ENCODE results near the gene GPBAR1. TPM values are rescaled to one million over a fixed set of nuclear protein-coding genes. Genes with fewer than 3 reads are reported as not detected.
"Not testable (repeated sequence)": the region's sequence is repeated elsewhere in the genome, so short reads cannot be mapped to it uniquely, and the experiment has no call there.

The GPBAR1 gene
- total RNA-seq, 1 experiment from 2014 or later = 0.12 TPM

DNA sequence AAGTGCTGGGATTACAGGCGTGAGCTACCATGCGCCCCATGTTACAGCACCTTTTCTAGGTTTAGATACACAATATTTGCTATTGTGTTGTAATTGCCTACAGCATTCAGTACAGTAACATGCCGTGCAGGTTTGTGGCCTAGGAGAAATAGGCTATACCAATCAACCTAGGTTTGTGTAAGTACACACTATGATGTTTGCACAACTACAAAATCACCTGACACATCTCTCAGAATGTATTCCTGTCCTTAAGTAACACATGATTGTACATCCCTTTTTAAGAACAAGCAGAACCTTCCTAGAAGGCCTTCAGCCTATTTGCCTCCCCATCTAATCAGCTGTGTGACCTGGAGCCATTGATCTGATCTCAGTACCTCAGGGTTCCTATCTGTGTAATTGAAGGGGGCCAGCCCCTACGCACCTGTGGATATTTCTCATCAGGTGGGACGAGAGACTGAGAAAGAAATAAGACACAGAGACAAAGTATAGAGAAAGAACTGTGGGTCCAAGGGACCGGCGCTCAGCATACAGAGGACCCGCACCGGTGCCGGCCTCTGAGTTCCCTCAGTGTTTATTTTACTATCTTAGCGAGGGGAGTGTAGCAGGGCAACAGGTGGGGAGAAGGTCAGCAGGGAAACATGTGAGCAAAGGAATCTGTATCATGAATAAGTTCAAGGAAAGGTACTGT, 50.2 kb downstream of the GPBAR1 start:
- DNase-seq (ENCODE audit: low read depth) = no peak

DNA sequence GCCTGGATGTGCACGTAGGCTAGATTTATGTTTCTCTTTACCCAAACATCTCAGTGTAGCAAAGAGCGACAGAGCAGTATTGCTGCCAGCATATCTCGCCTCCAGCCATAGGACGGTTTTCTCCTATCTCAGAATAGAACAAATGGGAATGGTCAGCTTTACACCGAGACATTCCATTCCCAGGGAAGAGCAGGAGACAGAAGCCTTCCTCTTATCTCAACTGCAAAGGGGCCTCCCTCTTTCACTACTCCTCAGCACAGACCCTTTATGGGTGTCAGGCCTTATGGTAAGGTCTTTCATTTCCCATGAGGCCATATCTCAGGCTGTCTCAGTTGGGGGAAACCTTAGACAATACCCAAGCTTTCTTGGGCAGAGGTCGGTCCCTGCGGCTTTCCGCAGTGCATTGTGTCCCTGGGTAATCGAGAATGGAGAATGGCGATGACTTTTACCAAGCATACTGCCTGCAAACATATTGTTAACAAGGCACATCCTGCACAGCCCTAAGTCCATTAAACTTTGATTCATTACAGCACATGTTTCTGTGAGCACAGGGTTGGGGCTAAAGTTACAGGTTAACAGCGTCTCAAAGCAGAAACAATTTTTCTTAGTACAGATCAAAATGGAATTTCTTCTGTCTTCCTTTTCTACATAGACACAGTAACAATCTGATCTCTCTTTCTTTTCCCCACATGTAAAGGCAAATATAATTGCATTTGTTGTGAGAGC, 50.9 kb downstream of the GPBAR1 start:
- not testable (repeated sequence) for DNase-seq (ENCODE audit: low read depth)

DNA sequence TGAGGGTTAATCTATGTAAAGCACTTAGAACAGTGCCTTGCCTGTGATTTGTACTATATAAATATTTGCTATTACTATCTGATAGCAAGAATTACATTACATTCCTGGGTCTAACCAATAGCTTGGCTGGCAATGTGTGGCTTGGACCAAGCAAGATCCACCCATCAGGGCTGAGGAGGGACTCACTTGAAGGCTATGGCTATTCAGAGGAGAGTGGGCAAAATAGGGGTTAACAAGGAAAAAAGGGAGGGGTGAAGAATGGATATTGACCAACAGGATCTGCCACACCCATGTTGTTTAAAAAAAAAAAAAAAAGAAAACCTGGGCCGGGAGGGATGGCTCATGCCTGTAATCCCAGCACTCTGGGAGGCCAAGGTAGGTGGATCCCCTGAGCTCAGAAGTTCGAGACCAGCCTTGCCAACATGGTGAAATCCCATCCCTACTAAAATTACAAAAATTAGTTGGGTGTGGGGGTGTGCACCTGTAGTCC, 51.5 kb downstream of the GPBAR1 start:
- no peak for DNase-seq (ENCODE audit: low read depth)

DNA sequence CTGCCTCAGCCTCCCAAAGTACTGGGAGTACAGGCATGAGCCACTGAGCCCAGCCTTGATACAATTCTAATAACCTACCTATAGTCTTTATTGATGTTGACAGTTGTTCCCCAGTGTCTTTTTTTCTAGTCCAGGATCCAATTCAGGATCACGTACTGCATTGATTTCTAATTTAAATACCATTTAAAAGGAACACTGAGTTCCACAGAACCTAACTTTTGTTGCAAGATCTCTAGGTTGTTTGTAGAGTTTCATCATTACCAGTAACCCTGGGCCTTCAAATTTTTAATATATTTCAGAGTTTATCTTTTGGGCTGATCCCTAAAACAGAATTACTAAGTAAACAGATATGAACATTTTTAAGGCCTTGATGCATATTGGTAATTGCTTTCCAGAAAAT, 52.5 kb downstream of the GPBAR1 start:
- no peak for DNase-seq (ENCODE audit: low read depth)

Other genes starting within 250 kb of the GPBAR1 start
- gene RUFY4, start 191.8 kb upstream of the GPBAR1 start, total RNA-seq (2014; rRNA removed; shearing (Covaris generic)) = not detected in 2 replicates
- not detected in 2 replicates for gene CXCR2, start 135.0 kb upstream of the GPBAR1 start, total RNA-seq (2014; rRNA removed; shearing (Covaris generic))
- gene CXCR1, start 94.1 kb upstream of the GPBAR1 start, total RNA-seq (2014; rRNA removed; shearing (Covaris generic)) = not detected in 2 replicates
- gene ARPC2, start 43.8 kb upstream of the GPBAR1 start, total RNA-seq (2014; rRNA removed; shearing (Covaris generic)) = 600 and 648 TPM in 2 replicates
- 126 and 163 TPM in 2 replicates for gene AAMP, start 9.1 kb downstream of the GPBAR1 start, total RNA-seq (2014; rRNA removed; shearing (Covaris generic))
- 85.5 and 98.8 TPM in 2 replicates for gene PNKD, start 9.5 kb downstream of the GPBAR1 start, total RNA-seq (2014; rRNA removed; shearing (Covaris generic))
- 151 and 154 TPM in 2 replicates for gene TMBIM1, start 31.5 kb downstream of the GPBAR1 start, total RNA-seq (2014; rRNA removed; shearing (Covaris generic))
- not detected in 2 replicates for gene CATIP, start 95.8 kb downstream of the GPBAR1 start, total RNA-seq (2014; rRNA removed; shearing (Covaris generic))
- gene SLC11A1, start 121.3 kb downstream of the GPBAR1 start, total RNA-seq (2014; rRNA removed; shearing (Covaris generic)) = under 0.01 and 0.10 TPM in 2 replicates
- 62.4 and 87.2 TPM in 2 replicates for gene CTDSP1, start 138.9 kb downstream of the GPBAR1 start, total RNA-seq (2014; rRNA removed; shearing (Covaris generic))
- gene VIL1, start 158.1 kb downstream of the GPBAR1 start, total RNA-seq (2014; rRNA removed; shearing (Covaris generic)) = not detected in 2 replicates

Data from RPMI7951 (cell line).